GM06990 (cell line): ENCODE measurements around the gene CALB2.

Experiments used
- DNase-seq: peaks from one replicate; pipeline ENCODE4 v3.0.0-alpha.2; 2011; ENCODE audit not compliant: insufficient read length; ENCODE audit errors: extremely low read depth
- H3K27me3 ChIP-seq: replicated peaks from 2 replicates; pipeline ENCODE4 v1.6.0; 2011; ENCODE audit warnings: low read length; ENCODE audit not compliant: control insufficient read depth, insufficient read depth
- H3K36me3 ChIP-seq: 2 replicates; pipeline ENCODE4 v1.5.1; 2011; ENCODE audit warnings: low read length; ENCODE audit not compliant: control insufficient read depth, insufficient read depth
- H3K4me3 ChIP-seq: replicated peaks from 2 replicates; pipeline ENCODE4 v1.5.1; 2011; ENCODE audit warnings: low read depth, mild to moderate bottlenecking, control low read depth, low read length
- CTCF ChIP-seq: IDR thresholded peaks from 2 replicates; pipeline ENCODE4 v1.5.1; 2011; ENCODE audit warnings: low read length, control low read depth, mild to moderate bottlenecking, inconsistent platforms; ENCODE audit not compliant: insufficient read depth, poor library complexity, severe bottlenecking

CALB2 gene

GRCh38 chr16:71432906-71433305, 74.4 kb downstream of the CALB2 start:
- peaks cover 3% of the 10 kb centered on the region for H3K27me3 ChIP-seq
- DNase-seq: no peak

GRCh38 chr16:71436473-71436872, 78.0 kb downstream of the CALB2 start:
- no peaks in the 10 kb centered on the region for H3K36me3 ChIP-seq
- TF ChIP-seq CTCF: no peak
- DNase-seq: no peak
- H3K4me3 ChIP-seq: no peak overlapping the region
- H3K27me3 ChIP-seq: no peaks in the 10 kb centered on the region; the same call in 1 of the 2 replicates

More at GRCh38 chr16:71432906-71433305, 74.4 kb downstream of the CALB2 start:
- TF ChIP-seq CTCF: no peak
- H3K4me3 ChIP-seq: no peak overlapping the region
- H3K36me3 ChIP-seq: no peaks in the 10 kb centered on the region

- DNase-seq: no peak
Observed at GRCh38 chr16:71439523-71439922, 81.0 kb downstream of the CALB2 start.

More at GRCh38 chr16:71439523-71439922, 81.0 kb downstream of the CALB2 start:
- Histone ChIP-seq H3K36me3 (no peaks in the 10 kb centered on the region), H3K27me3 (no peaks in the 10 kb centered on the region; the same call in 1 of the 2 replicates), H3K4me3 (no peak overlapping the region)
- TF ChIP-seq CTCF: no peak
